HG03457 (cell line): ENCODE data around the gene CAMK2D.
A peak's percentile ranks its signal among the peaks of the same experiment; 100 is the strongest.
"Not testable (repeated sequence)": the region's sequence is repeated elsewhere in the genome, so short reads cannot be mapped to it uniquely, and the experiment has no call there.

ENCODE experiments used
- ATAC-seq: cut with Tn5 transposase; IDR thresholded peaks from one replicate; pipeline ENCODE4 v1.9.1; 2021; ENCODE audit warnings: moderate number of reproducible peaks; ENCODE audit not compliant: unreplicated experiment

The CAMK2D gene

GRCh38 chr4:113687067-113687718 lies 74.3 kb downstream of the CAMK2D start:
- ATAC-seq = no peak

GRCh38 chr4:113685157-113685556 lies 76.4 kb downstream of the CAMK2D start:
- not testable (repeated sequence) for ATAC-seq

- no peak for ATAC-seq
Measured at GRCh38 chr4:113684534-113685091, 76.9 kb downstream of the CAMK2D start.

- ATAC-seq = peak; percentile 96
Measured at GRCh38 chr4:113682730-113683537, 78.6 kb downstream of the CAMK2D start.

GRCh38 chr4:113678641-113679040 lies 82.9 kb downstream of the CAMK2D start:
- ATAC-seq = no peak

- no peak for ATAC-seq
Measured at GRCh38 chr4:113677325-113677724, 84.2 kb downstream of the CAMK2D start.

- no peak for ATAC-seq
Measured at GRCh38 chr4:113675731-113676697, 85.5 kb downstream of the CAMK2D start.

GRCh38 chr4:113674733-113675132 lies 86.8 kb downstream of the CAMK2D start:
- ATAC-seq = no peak

GRCh38 chr4:113674251-113674650 lies 87.3 kb downstream of the CAMK2D start:
- no peak for ATAC-seq

- ATAC-seq = peak; percentile 70
Measured at GRCh38 chr4:113673450-113673849, 88.1 kb downstream of the CAMK2D start.

- no peak for ATAC-seq
Measured at GRCh38 chr4:113666386-113667114, 95.0 kb downstream of the CAMK2D start.

- no peak for ATAC-seq
Measured at GRCh38 chr4:113665036-113665435, 96.5 kb downstream of the CAMK2D start.

- ATAC-seq = no peak
Measured at GRCh38 chr4:113662581-113662980, 99.0 kb downstream of the CAMK2D start.

- ATAC-seq = no peak
Measured at GRCh38 chr4:113659127-113659526, 102.4 kb downstream of the CAMK2D start.

GRCh38 chr4:113657586-113658233 lies 103.8 kb downstream of the CAMK2D start:
- no peak for ATAC-seq

GRCh38 chr4:113653871-113654270 lies 107.7 kb downstream of the CAMK2D start:
- ATAC-seq = no peak

- ATAC-seq = no peak
Measured at GRCh38 chr4:113646442-113646822, 115.1 kb downstream of the CAMK2D start.

GRCh38 chr4:113645771-113646441 lies 115.6 kb downstream of the CAMK2D start:
- ATAC-seq = no peak

GRCh38 chr4:113645288-113645687 lies 116.2 kb downstream of the CAMK2D start:
- ATAC-seq = no peak
